Activated CD8-positive, alpha-beta memory T cell treated with anti-CD3 and anti-CD28 coated beads for 24 hours (primary cell): ENCODE results near the gene HABP2.
A peak's percentile ranks its signal among the peaks of the same experiment; 100 is the strongest.

ENCODE experiments used
- DNase-seq: peaks from one replicate; pipeline ENCODE4 v3.0.0-alpha.2; 2020

HABP2 gene

DNA sequence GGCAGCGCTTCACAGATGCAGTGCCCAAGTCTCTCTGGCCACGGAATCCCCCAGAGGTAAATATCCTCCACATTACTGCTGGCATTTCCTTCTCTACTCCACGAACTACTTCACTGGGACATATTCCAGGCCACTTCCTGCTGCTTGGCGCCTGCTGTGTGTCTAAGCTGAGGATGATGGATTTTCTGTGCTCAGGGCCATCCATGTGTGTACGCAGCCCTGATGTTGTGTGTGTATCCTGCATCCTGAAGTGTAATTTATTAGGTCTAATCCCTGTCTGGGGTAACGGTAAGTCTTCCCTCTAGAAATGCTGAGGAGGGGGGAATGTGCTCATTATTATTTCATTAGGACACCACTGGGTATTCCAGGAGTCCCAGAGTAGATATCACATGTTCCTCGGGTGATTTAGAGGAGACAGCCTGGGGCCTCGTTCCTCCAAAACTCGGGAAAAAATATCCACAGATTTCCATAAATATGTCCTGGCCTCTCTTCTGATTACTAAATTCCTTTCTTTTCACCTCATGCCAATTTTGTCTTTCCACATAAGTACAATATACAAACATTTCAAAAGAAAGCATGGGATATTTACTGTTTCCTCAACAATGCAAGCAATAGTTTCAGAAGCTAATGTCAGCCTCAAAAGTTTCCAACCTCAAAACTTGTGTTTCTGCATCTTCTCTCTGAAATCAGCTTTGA is 25.5 kb upstream of the HABP2 start:
- peak; percentile 17 for DNase-seq

DNA sequence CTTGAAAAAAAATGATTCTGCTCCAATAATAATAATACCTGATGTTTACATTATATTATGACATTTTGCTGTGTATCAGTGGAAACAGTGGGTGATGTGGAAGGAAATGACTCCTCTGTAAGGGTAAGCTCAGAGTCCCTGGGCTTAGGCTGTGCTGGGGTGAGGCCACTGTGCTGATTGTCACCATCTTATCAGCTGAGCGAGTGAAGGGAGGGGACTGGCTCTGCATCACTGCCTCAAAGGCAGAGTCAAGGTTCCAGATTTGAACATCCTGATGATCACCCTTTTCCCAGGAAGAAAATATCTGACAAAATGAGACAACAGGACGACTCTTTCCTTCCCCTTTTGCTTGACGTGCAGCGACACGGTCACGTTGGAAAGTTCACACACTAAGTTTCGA is 24.0 kb upstream of the HABP2 start:
- DNase-seq = peak; percentile 24

DNA sequence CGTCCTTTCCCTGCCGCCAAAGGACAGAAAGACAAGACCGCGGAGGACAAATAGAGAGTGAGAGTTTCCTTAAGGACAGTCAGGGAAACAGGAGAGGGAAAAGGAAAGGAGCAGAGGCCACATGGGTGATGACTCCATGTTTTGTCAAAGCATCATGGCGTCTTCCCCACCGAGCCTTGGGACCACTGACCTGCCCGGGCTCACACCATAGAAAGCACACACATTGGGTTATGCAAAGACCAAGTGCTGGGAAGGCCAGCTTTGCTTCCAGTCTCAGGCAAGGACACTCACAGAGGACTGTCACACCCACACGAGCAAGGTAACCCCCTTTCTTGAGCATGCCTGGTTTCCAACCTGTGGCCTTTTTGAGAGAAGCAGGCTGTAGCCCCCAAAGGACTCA is 23.3 kb upstream of the HABP2 start:
- DNase-seq = peak; percentile 40

DNA sequence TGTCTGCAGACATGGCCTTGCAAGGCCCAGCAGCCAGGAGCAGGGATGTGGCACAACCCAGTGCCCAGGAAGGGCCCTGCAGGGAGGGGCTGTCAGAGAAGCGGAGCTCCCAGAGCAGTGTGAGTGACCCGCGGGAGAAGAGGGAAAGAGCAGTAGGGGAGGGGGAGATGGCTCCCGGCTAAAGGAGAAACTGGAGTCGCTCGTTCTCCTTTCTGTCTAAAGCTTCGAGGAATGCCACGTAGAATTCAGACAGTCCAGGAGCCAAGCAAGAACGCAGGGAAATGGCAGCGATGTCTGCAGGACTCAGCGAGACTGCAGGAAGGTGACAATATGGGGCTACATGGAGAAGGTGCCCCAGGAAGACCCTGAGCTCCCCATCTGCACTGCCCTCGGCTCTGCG is 22.4 kb upstream of the HABP2 start:
- no peak for DNase-seq

DNA sequence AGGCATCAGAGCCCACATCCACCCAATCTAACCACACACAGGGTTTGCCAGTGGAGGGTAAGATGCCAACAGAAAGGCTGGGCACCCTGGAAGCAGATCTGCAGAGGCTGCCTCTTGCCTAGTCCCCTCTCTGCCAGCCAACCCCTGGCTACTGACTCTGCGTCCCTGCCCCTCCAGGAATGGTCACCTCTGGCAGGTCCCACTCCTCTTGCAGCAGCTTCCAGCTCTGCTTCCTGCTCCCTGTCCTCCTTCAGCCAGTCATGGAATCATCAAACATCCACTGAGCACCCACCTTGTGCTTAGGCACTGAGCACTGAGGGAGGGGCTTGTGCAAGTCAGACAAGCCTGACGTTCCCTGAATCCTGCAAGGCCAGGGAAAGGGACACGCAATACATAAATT is 20.1 kb upstream of the HABP2 start:
- DNase-seq = no peak

DNA sequence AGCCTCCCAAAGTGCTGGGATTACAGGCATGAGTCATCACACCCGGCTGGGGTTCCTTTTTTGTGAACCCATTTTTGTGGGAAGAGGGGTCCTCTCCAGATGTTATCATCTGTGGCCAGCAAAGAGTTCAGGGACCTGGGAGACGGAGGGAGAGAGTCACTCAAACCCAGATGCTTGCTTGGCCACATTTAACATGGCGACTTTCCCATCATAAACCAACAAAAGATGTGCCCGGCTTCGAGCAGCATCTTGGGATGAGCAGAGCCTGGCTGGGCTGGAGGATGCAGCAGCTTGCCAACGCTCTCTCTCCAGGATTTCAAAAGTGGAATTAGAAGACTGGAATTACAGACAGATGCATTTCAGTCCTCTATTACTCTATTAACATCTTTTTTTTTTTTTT is 19.1 kb upstream of the HABP2 start:
- DNase-seq = no peak

DNA sequence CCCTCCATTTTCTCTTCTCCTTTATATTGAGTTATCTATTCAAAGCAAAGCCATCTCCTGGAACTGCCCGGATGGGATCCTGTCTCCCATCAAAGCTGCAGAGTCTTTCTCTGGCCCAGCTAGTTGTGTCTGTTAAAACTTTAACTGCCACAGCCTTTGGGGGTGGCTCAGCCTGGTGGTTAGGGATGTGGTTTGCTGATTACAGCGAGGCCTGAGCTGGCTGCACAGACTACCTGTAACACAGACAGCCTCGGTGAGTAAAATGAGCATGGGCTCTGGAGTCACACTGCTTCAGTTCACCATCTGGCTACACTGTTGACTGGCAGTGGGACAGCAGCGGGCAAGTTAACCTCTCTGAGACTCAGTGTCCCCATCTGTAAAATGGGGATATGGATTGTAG is 18.4 kb upstream of the HABP2 start:
- DNase-seq = no peak

DNA sequence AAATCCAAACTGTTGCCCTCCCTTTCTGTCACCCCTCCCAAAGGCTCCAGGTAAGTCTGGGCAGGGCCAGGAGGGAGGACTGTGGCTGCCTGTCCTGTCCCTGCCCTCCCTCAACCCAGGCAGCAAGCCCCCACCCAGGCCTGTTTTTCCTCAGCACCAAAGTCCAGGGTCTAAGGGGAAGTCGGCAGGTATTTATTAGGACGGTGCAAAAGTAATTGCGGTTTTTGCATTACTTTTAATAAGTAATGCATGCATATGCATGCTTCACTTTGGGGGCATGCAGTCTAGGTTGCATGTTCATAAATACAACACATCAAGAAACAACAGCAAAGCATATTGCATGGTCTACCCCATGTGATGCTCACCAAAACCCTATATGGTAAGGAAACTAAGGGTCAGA is 15.2 kb upstream of the HABP2 start:
- DNase-seq = no peak

DNA sequence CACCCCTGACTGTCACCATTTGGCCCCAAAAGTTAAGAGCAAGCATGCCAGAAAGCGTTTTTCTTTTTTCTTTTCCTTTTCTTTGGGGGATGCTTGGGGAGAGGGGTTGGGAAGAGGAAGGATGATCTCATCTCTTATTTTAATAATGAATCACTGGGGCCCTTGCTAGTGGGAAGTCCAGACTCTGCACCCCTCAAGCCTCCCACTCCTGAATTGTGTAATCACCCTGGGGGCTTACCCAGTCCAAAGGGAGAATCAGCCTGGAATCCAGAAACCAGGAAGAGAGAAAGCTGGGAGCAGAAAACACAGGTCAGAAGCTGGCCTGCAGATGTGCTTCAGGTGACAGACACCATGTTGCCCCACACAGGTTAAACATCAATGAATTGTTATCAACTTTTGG is 14.7 kb upstream of the HABP2 start:
- no peak for DNase-seq

DNA sequence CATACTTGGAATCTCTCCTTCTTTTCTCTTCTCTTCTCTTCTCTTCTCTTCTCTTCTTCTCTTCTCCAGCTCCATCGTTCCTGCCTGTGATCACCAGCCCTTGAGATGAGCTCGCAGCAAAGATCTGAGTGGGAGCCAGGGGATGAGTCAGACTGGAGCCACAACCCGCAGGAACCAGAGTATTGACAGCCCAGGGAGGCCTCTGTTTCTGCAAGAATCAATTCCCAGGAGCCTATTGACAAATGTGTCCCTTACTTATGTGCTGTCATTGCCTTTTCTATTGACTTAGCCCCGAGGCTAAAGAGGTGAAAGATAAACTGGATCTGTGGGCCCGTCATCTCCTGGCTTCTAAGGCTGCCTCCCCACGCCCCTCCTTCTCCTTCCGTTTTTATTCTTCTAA is 13.1 kb upstream of the HABP2 start:
- no peak for DNase-seq

DNA sequence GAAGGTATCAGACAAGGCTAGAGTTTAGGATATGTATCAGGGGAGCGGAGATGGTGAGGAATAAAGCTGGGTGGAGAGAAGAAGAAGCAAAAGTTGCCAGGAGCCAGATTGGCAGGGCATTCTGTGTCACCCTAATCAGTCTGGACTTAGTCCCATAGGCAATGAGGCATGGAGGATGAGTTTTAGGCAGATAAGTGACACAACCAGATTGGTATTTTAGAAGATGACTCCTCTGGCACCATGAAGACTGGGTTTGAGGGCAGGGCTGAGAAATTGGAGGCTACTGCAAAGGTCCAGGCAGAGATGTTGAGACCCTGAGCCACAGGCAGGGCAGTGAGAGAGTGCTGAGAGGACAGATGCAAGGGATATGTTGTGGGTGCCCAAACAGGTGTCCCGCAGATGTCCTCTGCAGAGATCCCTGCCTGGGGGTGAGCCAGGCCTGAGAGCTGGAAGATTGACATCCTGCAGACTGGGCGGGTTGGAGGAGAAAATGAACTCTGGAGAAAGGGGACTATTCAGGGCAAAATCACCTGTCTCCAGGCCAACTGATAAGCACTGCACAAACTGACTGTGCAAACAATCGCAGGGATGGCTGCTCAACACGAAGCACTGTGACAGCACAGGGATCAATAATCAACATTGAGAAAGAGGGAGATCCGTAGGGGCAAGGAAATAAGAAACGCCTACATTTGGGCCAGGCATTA is 11.9 kb upstream of the HABP2 start:
- no peak for DNase-seq

DNA sequence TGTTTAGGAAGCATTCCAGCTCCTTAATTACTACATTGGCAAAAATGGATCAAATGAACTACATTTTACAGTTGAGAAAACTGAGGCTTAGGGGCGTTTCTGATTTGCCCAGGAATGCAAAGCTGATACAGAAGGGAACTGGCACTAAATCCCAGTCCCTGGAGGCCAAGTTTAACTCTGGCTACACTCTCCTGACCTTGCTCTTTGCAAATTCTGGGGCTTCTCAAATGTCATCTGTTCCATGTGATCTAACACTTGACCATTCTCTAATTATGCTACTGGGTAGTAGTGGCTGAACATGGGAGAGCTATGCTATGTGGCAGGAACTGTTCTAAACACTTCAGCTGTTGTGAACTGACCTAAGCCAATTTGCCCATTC is 11.3 kb upstream of the HABP2 start:
- DNase-seq = no peak

DNA sequence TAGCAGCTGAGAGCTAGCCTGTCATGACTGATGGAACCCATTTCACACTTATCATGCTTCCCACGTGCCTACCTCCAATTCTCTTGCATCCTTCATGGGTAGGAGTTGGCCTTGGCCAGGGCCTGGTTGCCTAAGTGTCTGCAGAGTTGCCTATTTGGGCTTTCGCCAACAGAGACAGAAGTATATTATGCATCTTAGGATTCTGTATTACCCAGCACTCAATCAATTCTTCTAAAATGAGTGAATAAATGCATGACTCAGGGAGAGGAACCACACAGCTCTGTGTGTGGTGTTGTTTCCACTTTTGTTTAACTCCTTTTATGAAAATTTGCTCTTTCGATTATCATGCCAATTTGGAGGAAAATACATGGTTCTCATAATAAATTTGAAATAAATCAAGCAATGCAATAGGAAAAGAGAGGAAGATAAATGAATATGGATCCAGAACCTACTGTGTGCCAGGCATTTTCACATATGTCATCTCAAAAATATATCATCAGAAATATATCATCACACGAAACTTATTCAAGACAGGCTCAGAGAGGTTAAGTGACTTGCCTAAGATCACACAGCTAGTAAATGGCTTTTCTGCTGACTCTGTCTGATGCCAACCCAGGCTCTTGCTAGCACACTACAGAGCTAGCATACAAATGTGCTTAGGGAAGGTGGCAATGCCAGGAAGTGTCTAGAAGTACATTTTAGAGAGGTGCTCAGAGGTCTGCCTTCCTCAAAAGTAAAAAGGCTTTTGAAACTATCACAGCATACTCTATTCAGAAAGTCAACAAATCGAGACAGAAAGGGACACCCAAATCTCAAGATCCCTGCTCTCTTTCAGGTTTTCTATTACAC is 9.5 kb upstream of the HABP2 start:
- no peak for DNase-seq

DNA sequence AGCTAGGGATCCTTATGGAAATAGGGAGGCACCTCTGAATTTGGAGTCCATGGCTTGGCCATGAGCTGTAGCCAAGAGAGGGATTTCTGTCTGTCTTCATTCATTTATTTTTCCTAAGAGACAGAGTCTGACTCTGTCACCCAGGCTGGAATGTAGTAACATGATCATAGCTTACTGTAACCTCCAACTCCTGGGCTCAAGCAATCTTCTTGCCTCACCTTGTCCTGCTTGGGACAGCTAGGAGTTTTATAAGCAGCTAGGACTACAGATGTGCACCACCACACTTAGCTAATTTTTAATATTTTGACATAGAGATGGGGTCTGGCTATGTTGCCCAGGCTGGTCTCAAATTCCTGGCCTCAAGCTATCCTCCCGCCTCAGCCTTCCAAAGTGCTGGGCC is 8.5 kb upstream of the HABP2 start:
- DNase-seq = no peak

DNA sequence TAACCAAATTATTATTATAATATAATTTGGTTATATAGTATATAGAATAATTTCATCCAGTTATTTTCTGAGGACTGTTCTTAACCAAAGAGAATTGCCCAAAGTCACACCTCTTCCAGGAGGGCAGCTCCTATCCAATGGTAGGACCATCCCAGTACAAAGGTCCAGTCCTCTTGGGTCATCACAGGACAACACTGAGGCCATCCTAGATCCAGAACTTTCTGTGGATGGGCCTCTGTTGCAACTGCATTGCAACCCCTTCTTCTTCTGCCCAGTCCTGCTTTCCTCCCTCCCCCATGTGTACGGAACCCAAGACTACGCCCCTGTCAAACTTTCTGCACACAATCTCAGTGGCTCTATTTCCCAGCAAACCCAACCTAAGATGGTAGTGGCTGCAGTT is 5.4 kb upstream of the HABP2 start:
- no peak for DNase-seq

DNA sequence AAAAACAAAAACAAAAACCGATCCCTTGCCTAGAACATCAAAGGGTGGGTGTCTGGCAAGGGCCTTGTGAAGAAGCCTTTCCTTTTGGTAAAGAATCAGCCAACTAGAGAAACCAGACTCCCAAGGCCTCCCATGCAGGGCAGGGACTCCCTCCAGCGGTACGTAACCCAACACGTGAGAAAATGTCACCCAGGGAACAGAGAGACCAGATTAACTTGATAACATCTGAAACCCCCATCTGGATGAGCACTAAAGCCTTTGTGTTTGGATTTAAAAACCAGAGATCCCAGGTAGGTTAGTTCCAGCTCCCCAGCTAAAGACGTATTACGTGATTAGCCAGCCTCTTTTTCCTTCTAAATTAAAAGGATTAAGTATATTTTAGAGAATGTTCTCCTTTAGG is 3.0 kb upstream of the HABP2 start:
- no peak for DNase-seq

DNA sequence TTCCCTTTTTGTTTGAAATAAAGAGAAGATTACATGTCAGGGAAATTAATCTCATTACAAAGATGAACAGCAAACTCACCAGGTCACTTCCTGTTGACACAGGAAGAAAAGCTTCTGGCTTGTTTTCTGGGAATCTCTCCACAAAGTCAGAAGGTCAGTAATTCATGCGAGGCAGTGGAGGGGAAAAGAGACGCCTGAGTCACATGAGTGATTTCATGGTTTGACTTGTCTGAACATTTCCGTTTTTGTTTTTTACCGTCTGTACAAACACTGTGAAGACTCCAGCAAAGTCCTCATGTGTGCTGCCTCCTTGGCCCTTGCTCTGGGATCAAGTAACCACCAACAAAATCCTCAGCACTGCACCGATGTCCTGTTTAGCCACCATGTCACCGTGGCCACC is 2.5 kb upstream of the HABP2 start:
- no peak for DNase-seq

DNA sequence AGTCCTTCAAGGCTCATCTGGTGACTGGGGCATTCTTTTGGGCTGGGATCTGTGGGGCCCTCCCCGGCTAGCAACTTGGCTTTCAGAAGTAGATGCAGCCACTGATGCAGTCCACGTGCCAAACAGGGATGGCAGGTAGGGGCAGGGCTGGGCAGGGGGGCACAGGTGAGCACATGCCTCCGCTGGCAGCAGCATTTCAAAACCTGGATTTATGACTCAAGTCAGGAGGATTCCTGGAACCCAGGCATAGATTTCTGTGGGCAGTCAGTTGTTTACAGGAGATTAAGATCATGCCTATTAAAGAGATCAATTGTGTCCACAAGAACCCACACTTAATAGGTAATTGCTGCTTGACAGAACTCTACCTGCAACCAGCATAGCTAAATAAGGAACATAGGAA is 839 bp upstream of the HABP2 start:
- DNase-seq = no peak

DNA sequence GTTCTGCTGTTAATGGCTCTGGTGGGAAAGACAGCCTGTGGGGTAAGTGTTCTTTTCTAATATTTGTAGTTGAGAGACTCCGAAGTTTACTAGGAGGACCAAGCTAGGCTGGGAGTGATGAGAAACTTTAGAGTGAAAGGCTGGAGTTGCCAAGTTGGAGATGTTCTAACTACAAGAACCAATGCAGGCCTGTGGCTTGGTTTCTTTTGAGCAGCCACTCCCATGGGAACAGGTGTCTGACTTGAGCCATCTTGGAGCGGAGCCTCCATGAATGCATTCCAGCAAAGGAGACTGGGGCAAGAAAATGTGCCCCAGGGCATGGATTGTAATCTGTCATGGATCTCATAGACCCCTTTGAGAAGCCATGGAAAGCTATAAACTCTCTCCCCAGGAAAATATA is 296 bp downstream of the HABP2 start:
- no peak for DNase-seq

DNA sequence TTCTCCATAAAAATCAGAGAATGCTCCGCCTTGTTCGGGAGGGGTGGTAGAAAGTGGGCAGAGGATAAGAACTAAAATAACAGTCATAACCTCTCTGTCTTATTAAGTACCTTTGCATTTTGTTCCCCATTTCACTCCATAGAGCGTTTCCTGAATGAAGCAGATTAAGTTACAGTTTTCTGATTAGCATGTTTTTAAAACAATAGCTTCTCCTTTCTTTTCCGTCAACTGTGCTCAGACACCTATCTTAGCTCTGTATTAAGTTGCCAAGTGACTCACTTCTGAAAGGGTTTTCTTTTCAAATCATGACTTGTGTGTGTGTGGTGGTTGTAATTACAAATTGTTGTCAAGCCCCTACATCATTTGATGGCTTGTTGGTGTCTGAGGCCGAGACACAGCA is 1.4 kb downstream of the HABP2 start:
- no peak for DNase-seq

DNA sequence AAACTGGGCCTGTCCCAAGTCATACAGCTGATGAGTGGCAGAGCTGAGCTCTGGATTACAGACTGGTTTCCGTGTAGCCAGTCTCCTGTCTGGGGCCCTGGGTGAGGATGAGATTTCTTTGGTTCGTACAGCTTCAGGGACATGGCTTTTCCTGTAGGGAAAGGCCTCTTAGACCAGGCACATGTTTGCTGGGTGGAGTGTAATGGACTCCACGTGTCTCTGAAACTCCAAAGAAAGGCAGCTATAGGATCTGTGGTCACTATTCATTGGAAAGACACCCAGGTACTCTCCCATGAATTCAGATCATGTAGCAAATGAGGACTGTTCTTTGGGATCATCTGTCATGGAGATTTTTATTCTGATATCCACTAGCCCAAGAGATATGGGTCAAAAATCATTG is 2.4 kb downstream of the HABP2 start:
- no peak for DNase-seq

DNA sequence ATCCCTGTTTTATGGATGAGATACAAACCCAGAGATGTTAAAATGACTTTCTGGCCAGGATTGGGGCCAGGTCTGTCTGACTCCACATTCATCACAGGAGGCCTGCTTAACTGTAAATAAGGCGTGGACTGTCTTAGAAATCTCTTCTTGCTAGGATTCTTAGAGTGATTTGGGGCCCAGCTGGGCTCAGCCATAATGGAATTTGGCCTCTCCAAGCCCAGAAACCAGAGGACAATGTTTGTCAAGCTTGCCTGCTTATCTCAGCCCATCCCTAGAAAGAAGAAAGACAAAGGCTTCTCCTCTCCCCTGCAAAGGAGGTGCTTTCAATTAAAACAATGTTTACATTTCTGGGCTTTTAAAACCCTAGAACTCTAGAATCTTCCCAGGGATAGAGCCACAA is 2.9 kb downstream of the HABP2 start:
- no peak for DNase-seq

DNA sequence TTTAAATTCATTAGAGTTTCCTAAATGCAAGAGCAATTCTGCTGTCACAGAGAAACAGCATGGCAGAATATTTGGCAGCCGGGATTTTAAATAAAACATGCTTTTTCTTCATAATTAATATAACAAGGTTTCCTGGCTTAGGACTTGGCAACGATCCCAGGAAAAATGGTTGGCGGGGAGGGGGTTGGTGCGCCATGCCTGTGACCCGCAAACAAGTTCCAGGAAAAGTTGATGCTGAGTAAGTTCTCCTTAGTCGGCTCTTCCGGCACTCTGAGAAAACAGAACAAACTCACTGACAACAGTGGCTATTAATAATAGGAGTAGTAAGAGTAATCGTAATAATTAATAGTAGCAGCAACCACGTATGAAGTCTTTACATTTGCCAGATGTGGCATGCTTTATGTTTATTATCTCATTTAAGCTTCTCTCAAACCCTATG is 4.6 kb downstream of the HABP2 start:
- no peak for DNase-seq

DNA sequence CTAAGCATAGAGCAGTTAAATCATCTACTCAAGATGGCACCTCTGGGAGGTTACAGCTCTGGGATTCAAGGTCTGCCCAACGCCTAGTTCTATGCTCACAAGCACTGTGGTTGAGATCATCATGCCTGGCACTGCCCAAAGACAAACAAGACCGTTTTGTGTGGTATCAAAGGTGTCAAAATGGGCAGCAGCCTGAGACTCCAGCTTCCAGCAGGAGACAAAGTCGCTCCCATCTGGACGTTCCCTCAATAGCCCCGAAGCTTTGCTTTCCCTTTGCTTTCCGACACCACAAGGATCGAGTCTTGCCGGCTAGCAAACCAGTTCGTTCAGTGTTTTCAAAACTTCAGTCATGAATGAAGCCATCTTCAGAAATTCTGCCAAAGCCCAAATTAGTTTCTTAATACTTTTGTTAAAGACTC is 5.1 kb downstream of the HABP2 start:
- no peak for DNase-seq
